Lower leg skin (tissue), 3 donors: ENCODE measurements around the gene GRIP2.

Source experiments
- CTCF ChIP-seq, 3 donors: fragments of 450-650 bp; IDR thresholded peaks; one replicate each; pipeline ENCODE4 v1.5.1; 2016; ENCODE audit warnings: antibody characterized with exemption in 3 of 3, mild to moderate bottlenecking in 3 of 3, moderate library complexity in 2 of 3
- POLR2A ChIP-seq, 2 donors: fragments of 450-650 bp; IDR thresholded peaks; one replicate each; pipeline ENCODE4 v1.6.1; 2016 to 2017; ENCODE audit warnings: antibody characterized with exemption in 2 of 2, mild to moderate bottlenecking in 1 of 2, moderate library complexity in 1 of 2

- TF ChIP-seq CTCF (IDR thresholded peaks at IDR 0.05) (no peak), POLR2A (IDR thresholded peaks at IDR 0.05) (no peak)
These were observed 76.6 kb downstream of the GRIP2 start for GRCh38 chr3:14463330-14464140.
